DMS 273 (cell line): ENCODE data around the gene SCN3B.

Source experiments
- DNase-seq: peaks from one replicate; lab custom pipeline; 2025; ENCODE audit not compliant: unreplicated experiment; lab: John Stamatoyannopoulos, UW

SCN3B gene

DNA sequence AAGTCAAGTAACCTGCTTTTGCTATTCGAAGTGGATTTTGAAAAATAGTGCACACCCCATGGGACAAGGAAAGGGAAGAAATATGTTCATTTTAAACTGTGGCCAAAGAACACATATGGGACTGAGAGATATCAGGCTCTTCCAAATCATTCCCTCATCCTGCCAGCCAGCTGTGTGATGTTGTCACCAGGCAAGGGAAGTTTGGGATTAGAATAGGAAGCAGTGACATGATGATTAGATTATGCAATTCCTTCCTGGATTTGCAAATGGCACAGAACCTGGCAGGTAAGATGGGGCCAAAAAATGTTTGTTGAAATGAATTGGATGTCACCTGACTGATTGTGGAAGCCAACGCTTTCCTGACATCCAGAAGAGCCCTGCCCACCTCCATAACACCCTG, 4.9 kb upstream of the SCN3B start:
- DNase-seq, result no peak

DNA sequence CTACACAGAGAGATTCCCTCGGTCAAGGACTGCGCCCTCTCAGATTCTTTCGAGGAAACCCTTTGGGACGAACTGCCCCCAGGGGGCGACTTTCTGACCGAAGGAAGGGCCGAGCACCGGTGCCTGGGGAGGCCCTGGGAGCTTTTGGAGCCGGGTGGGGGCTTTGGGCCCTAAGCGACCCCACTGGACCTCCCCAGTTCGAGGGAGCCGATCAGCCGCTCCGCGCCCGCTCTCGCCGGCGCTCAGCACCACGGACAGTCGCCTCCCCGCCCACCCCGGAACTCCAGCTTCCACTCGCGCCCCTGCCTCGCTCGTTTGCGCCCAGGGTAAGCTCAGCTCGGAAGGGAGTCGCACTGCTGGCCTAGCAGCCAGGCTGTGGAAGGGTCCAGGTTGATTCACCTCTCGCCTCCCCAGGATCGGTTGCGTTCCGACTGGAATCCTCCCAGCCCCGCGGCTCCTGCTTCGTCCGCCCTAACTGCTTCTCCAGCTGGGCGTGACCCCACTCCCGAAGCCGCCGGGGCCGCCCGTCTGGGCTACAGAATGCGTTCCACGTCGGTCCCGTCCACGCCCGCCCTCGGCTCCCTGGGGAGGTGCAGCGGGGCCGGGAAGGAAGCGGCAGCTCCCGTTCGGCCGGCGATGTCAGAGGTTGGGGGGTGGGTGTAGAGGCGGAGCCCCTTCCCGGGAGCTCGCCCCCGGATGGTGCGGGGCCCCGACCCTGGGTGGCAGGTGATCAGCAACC, 428 bp downstream of the SCN3B start:
- DNase-seq, result peak; percentile 65

DNA sequence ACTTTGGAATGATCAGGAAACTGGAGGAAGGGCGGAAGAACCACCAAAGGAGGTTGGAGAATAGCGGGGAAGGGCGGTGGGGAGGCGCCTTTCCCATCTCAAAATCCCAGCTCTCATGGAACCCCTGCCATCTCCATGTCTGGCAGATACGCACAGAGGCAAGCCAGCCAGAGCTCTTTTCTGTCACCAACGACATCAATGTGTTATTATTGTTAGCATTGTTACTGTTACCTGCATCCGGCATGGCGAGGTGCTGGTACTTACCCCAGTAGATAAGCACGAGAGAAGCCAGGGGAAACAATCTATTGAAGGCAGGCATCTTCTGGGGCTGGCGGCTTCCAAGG, 969 bp downstream of the SCN3B start:
- DNase-seq, result no peak

DNA sequence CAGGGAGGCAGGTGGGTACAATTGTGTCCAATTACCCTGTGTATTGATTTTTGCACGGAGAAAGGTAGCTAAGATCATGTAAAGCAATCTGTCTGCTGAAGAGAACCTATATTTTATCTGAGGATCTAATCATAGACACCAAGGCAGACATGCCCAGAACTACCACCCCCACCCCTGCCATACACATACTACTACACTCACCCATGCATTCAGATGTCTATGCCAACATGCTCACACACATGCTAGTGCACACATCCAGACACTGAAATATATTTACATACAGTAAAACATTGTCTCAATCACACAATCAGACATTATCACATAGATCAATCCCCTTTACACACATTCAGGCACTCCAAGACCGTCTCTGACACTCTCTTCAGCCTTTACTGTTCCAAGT, 1.8 kb downstream of the SCN3B start:
- DNase-seq, result no peak

DNA sequence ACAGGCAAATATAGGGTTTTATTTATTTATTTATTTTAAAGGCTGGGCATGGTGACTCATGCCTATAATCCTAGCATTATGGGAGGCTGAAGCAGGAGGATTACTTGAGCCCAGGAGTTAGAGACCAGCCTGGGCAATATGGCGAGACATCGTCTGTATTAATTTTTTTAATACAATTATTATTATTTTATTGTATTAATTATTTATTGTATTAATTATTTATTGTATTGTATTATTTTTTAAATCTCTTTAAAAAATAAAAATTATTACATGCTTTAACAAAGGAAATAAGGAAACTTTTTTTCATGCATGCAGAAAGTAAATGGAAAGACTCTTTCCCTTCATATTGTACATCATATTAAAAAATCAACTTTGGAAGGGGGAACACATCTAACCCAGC, 3.5 kb downstream of the SCN3B start:
- DNase-seq, result no peak

DNA sequence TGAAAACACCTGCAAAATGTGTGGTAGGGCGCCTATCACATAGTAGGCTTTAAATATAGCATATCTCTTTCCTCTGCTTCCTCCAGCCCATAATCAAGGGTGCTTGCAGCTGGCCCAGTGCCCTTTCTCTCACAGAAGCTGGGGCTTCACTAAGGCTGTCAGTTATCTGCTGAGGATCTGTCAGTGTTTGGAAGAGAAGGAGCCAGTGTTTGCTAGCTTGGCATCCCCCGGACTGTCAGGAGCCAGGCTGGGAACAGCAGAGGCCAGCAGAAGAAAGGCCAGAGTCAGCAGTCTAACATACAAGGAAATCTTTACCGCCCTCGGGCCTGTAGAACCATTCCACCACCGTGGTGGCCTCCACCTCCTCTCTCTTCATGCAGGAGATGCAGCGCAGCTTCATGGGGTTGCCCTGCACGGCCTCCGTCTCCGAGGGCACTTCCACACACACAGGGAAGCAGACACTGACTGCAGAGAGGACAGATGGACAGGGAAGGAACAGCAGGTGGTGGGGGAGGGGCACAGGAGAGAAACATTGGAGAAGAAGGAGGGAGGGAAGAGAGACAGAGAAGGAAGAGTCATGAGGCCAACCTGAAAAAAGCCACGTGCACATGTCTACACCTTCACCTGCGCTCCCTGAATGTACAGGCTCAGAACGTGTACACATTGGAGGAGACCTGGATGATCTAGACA, 9.0 kb downstream of the SCN3B start:
- peak; percentile 64 for DNase-seq

DNA sequence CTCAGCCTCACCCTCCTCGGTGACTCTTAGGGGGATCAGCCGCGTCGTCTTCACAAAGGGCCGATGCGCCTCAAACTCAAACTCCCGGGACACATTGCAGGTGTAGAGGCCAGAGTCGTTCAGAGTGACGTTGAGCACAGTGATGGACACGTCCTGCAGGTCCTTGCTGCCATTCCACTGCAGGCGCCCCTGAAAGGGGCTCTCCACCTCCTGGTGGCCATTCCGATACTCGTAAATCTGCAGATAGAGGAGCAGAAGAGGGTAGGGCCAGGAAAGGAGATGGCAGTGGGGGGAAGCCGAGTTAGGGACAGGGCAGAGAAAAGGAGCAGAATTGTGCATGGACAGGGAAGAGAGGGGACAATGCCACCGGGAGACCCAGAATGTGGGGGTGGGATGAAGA, 12.0 kb downstream of the SCN3B start:
- DNase-seq, result no peak

DNA sequence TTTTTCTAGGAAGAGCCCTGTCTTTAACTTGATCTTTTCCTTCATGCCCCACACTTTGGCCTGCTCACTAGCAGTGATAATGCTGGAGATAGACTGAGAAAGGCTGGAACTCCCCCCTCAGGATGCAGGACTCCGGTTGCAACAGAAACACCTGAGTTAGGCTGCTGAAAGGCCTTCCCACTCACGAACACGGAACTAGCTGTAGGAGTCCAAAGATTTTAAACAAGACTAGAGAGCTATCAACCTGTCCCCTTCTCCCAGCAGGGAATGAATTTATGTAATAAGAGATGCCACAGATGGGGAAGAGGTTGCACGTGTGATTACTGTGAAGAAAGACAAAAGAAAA, 13.0 kb downstream of the SCN3B start:
- DNase-seq, result no peak

DNA sequence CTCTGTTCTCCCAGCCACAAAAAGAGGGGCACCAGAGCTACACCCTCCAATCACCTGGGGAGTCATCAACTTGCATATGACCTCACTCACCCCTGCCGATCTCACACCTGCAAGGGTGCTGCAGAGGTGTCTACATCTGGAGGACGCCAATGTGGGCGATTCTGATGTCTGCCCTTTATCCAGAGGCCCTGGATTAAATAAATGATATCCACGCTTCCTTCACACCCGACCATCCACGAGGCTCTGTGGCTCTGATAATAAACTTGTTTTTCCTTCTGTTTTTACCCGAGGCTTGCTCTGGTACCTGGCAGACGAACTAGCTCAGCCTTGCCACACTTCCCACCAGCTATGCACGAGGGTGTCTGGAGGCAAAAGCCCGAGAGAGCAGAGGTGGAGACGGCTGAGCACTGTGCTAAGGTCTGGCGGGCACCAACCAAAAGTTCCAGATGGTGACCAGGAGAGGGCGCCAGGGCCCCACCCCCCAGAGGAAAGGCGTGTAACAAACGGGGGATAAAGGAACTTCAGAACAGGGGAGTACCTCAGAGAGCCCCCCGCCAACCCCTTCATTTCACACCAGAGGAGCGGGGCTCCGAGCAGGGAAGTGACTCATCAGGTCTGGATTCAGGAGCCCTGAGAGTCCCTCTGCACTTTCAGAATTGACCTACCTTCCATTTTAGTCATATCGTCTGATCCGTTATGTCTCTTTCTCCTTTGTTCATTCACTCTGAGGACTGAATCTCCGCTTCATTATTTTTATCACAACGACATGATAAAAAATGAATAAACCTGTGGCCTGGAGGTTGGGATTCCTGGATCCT, 13.5 kb downstream of the SCN3B start:
- peak; percentile 63 for DNase-seq

DNA sequence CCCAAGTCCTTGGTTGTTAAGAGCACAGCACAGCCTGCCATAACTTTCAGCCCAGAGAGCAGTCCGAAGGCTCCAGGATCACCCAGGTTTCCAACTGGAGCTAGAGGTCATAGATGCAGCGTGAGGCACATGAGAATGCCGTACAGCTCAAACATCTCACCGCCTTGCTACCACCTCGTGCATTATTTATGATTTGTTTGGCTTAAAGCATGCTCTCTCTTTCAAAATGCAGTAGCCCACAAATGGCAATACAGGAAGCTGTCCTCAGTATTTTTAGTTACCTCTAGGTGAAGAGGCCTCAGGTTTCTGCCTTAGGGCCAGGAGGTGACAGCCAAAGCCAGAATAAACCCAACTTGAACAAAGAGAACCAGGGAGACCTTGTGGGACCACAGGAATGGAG, 14.4 kb downstream of the SCN3B start:
- DNase-seq, result no peak

DNA sequence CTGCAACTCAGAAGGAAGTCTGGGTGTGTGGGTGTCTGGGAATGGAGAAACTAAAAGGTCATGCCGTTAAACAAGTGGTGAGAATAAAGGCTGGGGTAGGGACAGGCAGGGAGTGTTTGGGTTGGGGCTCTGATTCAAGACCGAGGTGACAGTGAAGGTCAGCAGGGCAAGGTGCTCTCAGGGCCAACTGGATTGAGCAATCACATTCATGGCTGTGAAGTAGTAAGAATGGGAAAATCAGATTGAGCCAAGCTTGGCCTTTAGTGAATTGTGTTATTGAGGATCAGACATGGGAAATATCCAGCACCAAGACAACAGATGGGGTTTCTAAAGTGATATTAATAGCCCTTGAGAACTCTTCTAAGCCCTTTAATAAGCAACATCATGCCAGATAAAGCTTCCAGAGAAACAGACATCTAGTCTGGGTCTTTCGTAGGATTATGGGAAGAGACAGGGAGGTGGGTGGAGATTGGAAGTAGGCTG, 24.3 kb downstream of the SCN3B start:
- peak; percentile 5 for DNase-seq

DNA sequence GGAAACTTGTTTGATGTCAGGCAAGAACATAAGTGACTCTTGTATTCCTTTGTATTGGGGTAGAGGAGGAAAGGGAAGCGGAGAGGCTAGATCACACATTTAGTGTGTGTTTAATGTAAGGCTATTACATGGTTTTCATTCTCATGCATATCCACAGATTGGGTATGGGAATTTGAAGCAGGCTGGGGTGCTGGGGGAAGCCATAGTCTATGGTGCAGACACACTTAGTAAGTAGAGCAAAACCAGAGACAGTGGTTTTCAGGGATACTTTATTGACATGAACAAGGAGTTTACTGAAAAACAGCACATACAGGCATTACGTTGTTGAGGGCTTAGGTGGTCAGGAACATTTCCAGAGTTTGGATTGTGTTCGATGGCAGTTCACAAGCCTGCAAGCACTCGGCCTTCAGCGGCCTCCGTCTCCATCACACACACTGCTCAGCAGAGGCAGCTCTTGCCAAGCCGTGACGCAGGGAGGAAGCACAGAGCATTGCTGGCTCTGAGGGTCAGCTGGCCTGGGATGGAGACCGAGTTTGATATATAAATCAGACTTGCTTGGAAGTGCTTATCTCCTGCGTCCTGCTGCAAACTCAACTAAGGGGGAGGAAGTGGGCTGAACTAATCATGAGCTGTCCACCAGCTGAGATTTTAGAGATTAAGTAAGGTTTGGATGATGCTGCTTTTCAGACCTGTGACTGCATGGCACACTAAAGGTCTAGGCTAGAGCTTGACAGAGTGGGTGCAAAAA, 25.3 kb downstream of the SCN3B start:
- no peak for DNase-seq

DNA sequence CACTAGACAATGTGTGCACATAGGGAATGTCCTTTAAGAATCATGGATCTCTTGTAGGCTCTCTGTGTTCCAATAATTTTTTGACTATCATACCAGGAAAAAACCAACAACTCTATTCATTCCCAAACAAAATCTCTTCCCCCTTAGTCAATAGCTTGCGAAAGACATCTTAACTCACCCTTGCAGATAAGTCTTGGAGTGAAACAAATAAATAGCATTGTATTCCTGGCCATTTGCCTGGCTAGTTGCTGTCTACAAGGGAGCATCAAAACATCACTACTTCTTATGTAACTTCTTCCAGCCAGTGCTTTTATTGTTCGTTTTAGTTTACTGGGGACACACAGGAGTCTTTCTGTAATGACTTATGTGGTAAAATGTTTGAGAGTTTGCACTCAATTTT, 29.4 kb downstream of the SCN3B start:
- DNase-seq, result no peak

DNA sequence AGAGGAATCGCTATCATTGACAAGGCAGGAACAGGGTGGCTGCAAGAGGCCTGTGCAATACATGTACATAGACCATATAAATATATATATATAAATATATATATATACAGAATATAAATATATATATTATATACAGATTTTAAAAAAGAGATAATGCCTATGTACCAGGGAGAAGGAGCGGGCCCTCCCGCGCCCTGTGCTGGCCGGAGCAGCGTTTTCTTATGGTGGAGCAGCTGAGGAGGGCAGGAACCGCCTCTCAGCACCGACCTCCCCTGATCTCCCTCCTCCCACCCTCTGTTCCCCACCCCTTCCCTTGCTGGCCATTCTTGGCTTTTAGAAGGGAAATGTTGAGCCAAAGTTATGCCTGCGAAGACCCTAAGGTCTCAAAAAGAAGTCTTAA, 31.8 kb downstream of the SCN3B start:
- DNase-seq, result no peak

DNA sequence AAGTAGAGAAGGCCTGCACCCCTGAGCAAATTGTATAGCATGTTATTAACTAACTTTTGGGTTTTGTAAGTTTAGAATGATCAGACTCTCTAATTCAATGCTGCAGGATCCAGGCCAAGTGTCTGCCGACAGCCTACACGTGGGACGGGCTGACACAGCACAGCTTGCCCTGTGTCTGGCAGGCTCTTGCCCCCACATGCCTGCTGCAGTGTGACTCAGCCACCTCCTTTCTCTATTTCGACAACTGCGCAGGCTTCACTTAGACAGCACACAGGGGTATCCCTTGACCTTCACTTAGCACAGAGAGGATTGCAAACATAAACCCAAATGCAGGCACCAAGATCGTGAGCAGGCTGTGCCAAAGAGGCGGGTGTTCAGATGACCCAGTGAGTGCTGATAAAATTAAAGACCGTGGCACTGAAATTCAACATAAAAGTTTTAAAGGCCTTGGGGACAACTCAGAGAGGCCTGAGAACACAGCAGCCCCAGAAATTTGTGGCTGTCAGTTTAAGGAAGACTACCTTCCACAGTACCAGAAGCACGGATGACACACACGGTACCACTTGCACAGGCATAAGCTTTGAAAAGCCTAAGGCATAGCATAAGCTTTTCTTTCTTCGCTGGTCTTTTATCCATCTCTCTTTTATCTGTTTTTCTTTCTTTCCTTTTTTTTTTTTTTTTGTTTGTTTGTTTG, 37.8 kb downstream of the SCN3B start:
- peak; percentile 55 for DNase-seq

DNA sequence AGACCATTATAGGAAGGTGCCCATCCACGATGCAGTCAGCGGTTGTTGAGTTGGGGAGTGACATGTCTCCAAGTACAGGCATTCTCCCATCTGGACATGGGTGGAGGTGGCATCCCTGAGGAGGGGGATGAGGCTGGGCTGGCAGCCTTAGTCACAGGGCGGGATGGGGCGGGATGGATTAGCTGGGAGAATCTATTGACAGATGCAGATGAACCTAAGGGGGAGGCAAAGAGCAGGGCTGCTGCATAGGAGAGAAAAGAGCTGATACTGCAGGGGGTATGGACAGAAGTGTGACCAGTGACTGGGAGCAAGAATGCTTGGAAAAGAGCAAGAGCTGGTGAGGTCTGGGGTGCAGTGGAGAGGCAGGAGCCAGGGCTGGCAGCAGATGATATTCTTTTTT, 42.7 kb downstream of the SCN3B start:
- no peak for DNase-seq

DNA sequence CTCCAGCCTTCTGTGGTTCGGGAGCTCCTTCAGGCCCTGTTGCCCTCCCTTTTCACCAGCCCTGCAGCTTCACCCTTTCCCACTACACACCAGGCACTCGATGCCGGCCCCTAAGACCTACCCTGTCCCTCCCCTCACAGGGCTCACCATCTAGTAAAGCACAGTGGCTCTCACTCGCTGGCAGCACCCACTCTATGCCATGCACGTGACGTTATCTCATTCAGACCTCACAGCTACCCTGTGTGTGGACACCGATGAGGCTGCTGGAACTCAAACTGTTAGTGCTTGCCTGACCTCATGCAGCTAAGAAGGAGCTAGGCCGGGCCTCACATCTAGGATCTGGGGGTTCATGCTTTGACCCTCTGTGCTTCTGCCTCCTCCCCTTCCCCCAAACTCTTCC, 45.5 kb downstream of the SCN3B start:
- no peak for DNase-seq

DNA sequence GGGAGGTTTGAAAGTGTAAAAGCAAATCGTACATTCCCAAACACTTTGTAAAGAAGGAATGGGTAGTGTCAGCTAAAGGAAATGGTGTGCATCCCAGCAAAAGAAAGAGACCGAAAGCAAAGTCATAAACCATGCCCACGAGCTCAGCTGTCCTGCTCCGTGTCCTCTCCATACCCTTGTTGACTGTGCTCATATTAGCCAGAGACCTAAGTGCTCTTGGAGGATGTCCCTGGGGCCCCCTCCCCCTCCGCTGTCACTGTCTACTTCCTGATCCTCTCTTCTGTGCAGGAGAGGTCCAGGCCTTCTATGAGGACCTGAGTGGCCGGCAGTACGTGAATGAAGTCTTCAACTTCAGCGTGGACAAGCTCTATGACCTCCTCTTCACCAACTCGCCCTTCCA, 46.1 kb downstream of the SCN3B start:
- no peak for DNase-seq

DNA sequence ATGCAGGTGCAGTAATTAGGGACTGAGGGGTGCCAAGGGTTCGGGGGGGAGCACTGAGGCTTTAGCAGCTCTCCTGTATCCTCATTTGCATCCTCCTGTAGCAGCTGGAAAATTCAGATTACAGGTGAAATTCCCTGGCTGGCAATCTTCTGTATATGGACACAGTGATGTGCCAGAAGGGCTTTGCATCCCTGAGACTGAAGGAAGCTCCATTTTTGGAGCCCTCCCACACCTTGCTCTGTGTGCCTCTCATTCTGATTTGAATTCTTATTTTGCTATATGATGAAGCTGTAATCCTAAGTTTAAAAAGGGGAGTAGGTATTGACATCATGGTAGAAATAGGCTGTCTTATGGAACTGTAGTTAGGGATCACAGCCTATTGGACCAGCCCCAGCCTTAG, 46.6 kb downstream of the SCN3B start:
- no peak for DNase-seq

DNA sequence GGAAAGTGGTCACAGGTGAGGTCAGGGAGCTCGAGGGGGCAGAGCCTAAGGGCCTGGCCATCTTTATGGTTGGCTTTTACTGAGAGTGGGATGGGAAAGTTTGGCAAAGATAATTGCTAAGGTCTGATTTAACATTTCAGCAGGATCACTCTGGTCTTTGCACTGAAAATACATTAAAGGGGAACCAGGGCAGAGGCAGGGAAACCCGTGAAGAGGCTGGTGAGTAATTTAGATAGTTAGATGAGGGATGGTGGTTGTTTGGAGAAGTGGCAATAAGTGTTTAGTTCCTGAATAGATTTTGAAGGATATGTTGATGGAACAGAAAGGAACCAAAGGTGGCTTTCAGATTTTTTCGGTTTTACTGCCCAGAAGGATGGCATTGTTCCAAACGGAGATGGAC, 50.8 kb downstream of the SCN3B start:
- no peak for DNase-seq

DNA sequence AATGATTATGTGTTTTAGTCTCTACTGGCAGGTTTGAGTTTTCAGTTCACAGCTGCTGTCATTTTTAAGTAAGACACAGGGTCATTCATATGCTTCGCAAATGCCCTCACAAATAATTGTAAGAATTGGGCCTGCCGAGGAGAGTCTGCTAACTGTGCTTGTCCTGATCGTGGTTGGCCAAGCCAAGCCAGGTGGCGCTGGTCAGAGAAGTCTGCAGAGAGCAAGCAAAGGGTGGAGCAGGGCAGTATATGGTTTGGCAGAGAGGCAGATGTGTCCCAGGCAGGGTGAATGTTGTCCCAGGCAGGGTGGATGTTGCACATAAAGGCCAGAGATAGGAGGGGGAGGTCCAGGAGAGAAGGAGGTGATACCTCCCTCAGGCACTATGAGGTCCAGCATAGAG, 52.7 kb downstream of the SCN3B start:
- no peak for DNase-seq
